HG03108 (cell line): ENCODE data around the gene WDR55.
"Not testable (repeated sequence)": the region's sequence is repeated elsewhere in the genome, so short reads cannot be mapped to it uniquely, and the experiment has no call there.

ENCODE experiments used
- ATAC-seq: cut with Tn5 transposase; IDR thresholded peaks from one replicate; pipeline ENCODE4 v1.9.1; 2021; ENCODE audit warnings: moderate library complexity; ENCODE audit not compliant: unreplicated experiment

Gene WDR55

DNA sequence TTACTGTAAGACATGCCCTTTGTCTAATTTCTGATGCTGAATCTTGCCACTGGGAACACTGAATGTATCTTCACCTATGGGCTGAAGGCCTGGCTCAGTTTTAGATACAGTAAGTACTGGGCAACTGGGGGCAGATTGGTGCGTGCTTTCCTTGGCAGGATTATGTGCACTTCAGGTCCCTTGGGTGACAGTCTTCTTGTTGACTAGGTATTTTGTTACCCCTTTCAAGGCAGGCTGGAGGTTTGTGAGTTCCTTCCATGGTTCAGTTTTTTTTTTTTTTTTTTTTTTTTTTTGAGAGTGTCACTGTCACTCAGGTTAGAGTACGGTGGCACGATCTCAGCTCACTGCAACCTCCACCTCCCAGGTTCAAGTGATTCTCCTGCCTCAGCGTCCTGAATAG lies 43.1 kb downstream of the WDR55 start:
- no peak for ATAC-seq

DNA sequence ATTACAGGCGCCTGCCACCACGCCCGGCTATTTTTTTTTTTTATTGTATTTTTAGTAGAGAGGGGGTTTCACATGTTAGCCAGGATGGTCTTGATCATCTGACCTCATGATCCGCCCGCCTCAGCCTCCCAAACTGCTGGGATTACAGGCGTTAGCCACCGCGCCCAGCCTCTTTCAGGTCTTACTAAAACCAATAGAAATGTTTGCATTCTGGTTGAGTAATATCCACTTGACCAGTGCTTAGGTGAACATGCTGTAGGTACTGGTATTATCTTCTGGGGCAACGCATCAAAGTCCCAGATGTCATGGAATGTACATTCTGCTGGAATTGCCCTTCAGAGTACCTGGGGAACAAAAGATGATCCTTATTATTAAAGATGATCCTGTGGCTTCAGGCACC lies 44.1 kb downstream of the WDR55 start:
- ATAC-seq, result not testable (repeated sequence)

GRCh38 chr5:140710899-140711552 lies 46.3 kb downstream of the WDR55 start:
- ATAC-seq, result peak; percentile 89

DNA sequence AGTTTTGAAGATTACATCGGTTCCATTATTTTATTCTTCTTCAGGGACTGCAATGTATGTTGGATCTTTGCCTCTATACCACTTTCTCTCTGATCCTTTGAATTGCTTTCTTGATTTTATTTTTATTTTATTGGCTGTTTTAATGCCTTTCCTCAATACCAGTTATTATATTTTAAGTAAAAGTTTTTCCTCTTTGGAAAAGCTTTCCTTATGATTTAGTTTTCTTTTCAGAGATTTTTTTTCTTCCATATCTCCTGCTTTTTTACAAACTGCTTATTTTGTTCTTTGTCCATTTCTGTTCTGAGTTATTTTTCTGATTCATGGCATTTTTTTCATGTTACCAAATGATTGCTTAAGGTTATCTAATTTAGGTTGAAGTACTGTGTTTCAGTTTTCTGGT lies 47.1 kb downstream of the WDR55 start:
- no peak for ATAC-seq

- ATAC-seq, result no peak
These were observed 48.9 kb downstream of the WDR55 start for GRCh38 chr5:140713562-140714094.

GRCh38 chr5:140716238-140716637 lies 51.5 kb downstream of the WDR55 start:
- ATAC-seq, result not testable (repeated sequence)

- ATAC-seq, result no peak
These were observed 53.5 kb downstream of the WDR55 start for GRCh38 chr5:140718266-140718592.

GRCh38 chr5:140720738-140721137 lies 56.0 kb downstream of the WDR55 start:
- ATAC-seq, result not testable (repeated sequence)

- not testable (repeated sequence) for ATAC-seq
These were observed 56.7 kb downstream of the WDR55 start for GRCh38 chr5:140721395-140721794.
